22Rv1 (cell line): ENCODE data around the gene COL18A1.

Source experiments
- H3K27ac ChIP-seq: fragments of 450-650 bp; 2 replicates; pipeline ENCODE4 v1.5.1; 2017
- CTCF ChIP-seq: fragments of 450-650 bp; IDR thresholded peaks from 2 replicates; pipeline ENCODE4 v1.5.1; 2017; ENCODE audit warnings: mild to moderate bottlenecking
- ZFX ChIP-seq: fragments of 450-650 bp; IDR thresholded peaks from 2 replicates; pipeline ENCODE4 v1.6.1; 2017; ENCODE audit warnings: antibody characterized with exemption, borderline replicate concordance

The COL18A1 gene

GRCh38 chr21:45404730-45405270 is at the start of gene COL18A1:
TSS of gene COL18A1 (plus strand) at chr21:45405165. CDS start at chr21:45405231, 66 bp downstream.
- no peak within 1 kb of the TSS for H3K27ac ChIP-seq
- TF ChIP-seq CTCF (no peak), ZFX (no peak)

GRCh38 chr21:45355573-45355972 is 49.4 kb upstream of the COL18A1 start:
- no peak overlapping the region for H3K27ac ChIP-seq
- no peak for TF ChIP-seq ZFX
- no peak for TF ChIP-seq CTCF

GRCh38 chr21:45356251-45356650 is 48.7 kb upstream of the COL18A1 start:
- H3K27ac ChIP-seq = no peak overlapping the region
- TF ChIP-seq CTCF (no peak), ZFX (no peak)

GRCh38 chr21:45356653-45357435 is 48.1 kb upstream of the COL18A1 start:
- no peak overlapping the region for H3K27ac ChIP-seq
- TF ChIP-seq ZFX = no peak
- TF ChIP-seq CTCF = no peak

GRCh38 chr21:45357436-45358260 is 47.3 kb upstream of the COL18A1 start:
- TF ChIP-seq CTCF (0 out of 2 replicates have a peak, but pooled peaks have one; percentile 14), ZFX (no peak)

GRCh38 chr21:45358261-45358670 is 46.7 kb upstream of the COL18A1 start:
- TF ChIP-seq ZFX (no peak), CTCF (no peak)
- no peak overlapping the region for H3K27ac ChIP-seq

More at GRCh38 chr21:45357436-45358260, 47.3 kb upstream of the COL18A1 start:
- no peak overlapping the region for H3K27ac ChIP-seq
